ENCODE data around the gene PTX3.

Gene PTX3

DNA sequence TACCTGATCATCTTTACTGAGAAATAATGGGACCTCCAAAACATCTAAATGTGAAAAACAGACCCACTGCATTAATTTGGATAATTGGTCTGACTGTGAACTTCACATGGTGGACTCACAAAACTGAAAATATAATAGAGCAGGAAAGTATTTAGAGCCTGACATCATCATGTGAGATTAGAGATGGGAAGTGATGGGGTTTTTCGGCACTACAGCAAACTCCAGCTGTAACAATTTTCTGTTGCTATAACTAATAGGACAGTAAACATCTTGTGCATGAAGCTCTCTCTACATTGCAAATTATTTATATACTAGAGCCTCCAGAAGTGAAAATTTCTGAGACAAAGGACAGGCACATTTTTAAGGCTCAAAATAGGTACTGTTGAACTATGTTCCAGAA is 34.4 kb downstream of the PTX3 start:
- DNase-seq (ENCODE audit: low read depth in 2 of 3, low spot score in 1 of 3) = no peak

GRCh38 chr3:157472648-157473047 is 36.0 kb downstream of the PTX3 start:
- no peak for DNase-seq (ENCODE audit: low read depth in 2 of 3, low spot score in 1 of 3)

- DNase-seq (ENCODE audit: low read depth in 2 of 3, low spot score in 1 of 3) = no peak
Observed at GRCh38 chr3:157475921-157476414, 39.3 kb downstream of the PTX3 start.

GRCh38 chr3:157477441-157477840 is 40.8 kb downstream of the PTX3 start:
- DNase-seq (ENCODE audit: low read depth in 2 of 3, low spot score in 1 of 3) = no peak

GRCh38 chr3:157479464-157480243 is 43.0 kb downstream of the PTX3 start:
- DNase-seq (ENCODE audit: low read depth in 2 of 3, low spot score in 1 of 3) = no peak

GRCh38 chr3:157487339-157487738 is 50.7 kb downstream of the PTX3 start:
- no peak for DNase-seq (ENCODE audit: low read depth in 2 of 3, low spot score in 1 of 3)

DNA sequence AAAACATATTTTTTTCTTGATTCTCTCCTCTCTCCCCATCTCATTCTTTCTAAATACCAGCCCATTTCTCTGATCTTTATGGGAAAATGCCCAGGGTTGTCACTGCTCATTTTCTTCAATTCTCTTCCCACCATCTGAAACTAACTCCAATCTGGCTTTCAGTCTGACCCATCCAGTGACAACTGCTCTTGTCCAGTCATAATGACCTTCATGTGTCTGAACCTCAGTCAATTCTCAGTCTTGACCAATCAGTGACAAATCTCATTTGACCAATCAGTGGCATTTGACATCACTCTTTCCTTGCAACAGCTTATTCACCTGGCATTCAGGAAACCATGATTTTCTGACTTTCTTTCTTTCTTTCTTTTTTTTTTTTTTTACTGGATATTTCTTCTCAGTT is 51.5 kb downstream of the PTX3 start:
- DNase-seq (ENCODE audit: low read depth in 2 of 3, low spot score in 1 of 3) = no peak

GRCh38 chr3:157491136-157491535 is 54.5 kb downstream of the PTX3 start:
- DNase-seq (ENCODE audit: low read depth in 2 of 3, low spot score in 1 of 3) = no peak
